Endodermal cell (in vitro differentiated cells): ENCODE data around the gene MT1G. TPM values are rescaled to one million over a fixed set of nuclear protein-coding genes. Genes with fewer than 3 reads are reported as not detected.
A peak's percentile ranks its signal among the peaks of the same experiment; 100 is the strongest.

Experiments
- DNase-seq: peaks from one replicate; pipeline ENCODE4 v3.0.0-alpha.2; 2017
- H3K27ac ChIP-seq: 2 replicates; pipeline ENCODE4 v1.5.1; 2013; ENCODE audit warnings: mild to moderate bottlenecking, low read depth, low read length, moderate library complexity
- H3K27me3 ChIP-seq: 2 replicates; pipeline ENCODE4 v1.6.1; 2013; ENCODE audit warnings: mild to moderate bottlenecking, low read length, moderate library complexity; ENCODE audit not compliant: insufficient read depth, control insufficient read depth, poor library complexity, severe bottlenecking
- H3K36me3 ChIP-seq: 2 replicates; pipeline ENCODE4 v1.7.0; 2013; ENCODE audit warnings: mild to moderate bottlenecking, low read length, moderate library complexity; ENCODE audit not compliant: control insufficient read depth, insufficient read depth
- H3K4me1 ChIP-seq: one replicate; pipeline ENCODE4 v1.7.0; 2013; ENCODE audit warnings: low read length; ENCODE audit not compliant: control insufficient read depth, insufficient read depth
- H3K4me3 ChIP-seq: 2 replicates; pipeline ENCODE4 v1.5.1; 2013; ENCODE audit warnings: mild to moderate bottlenecking, low read length, moderate library complexity
- H3K9ac ChIP-seq: 2 replicates; pipeline ENCODE4 v1.6.1; 2013; ENCODE audit warnings: mild to moderate bottlenecking, low read length, moderate library complexity; ENCODE audit not compliant: poor library complexity, severe bottlenecking; ENCODE audit errors: extremely low read depth
- H3K9me3 ChIP-seq: 2 replicates; pipeline ENCODE4 v1.6.1; 2013; ENCODE audit warnings: mild to moderate bottlenecking, low read length, moderate library complexity; ENCODE audit not compliant: control insufficient read depth
- H3K27ac Mint-ChIP-seq: 2 replicates; pipeline ENCODE4 v1.8.0; 2020; ENCODE audit warnings: mixed read lengths
- H3K27me3 Mint-ChIP-seq: 2 replicates; pipeline ENCODE4 v1.8.0; 2021; ENCODE audit warnings: mild to moderate bottlenecking, mixed read lengths; ENCODE audit not compliant: insufficient read depth
- H3K36me3 Mint-ChIP-seq: 2 replicates; pipeline ENCODE4 v1.8.0; 2020; ENCODE audit warnings: low read depth, mixed read lengths
- H3K4me1 Mint-ChIP-seq: 2 replicates; pipeline ENCODE4 v1.8.0; 2020; ENCODE audit warnings: mixed read lengths
- H3K4me3 Mint-ChIP-seq: 2 replicates; pipeline ENCODE4 v1.8.0; 2020; ENCODE audit warnings: mild to moderate bottlenecking, moderate library complexity, mixed read lengths
- H3K9me3 Mint-ChIP-seq: 2 replicates; pipeline ENCODE4 v1.8.0; 2020; ENCODE audit warnings: mild to moderate bottlenecking, mixed read lengths
- CTCF ChIP-seq: fragments of 200-600 bp; sonication (generic); conservative IDR thresholded peaks from 2 replicates; pipeline ENCODE4 v1.5.0; 2021; ENCODE audit warnings: antibody characterized with exemption, mild to moderate bottlenecking
- WGBS, 2 experiments: methylation state at CpG; one replicate each; pipeline versions ENCODE4 v1.1.5 to v1.1.7; 2013; ENCODE audit warnings: missing lambda C conversion rate in 2 of 2, mixed read lengths in 1 of 2; ENCODE audit not compliant: insufficient coverage in 1 of 2, insufficient read length in 1 of 2; 5-methylcytosine and 5-hydroxymethylcytosine counted together
- total RNA-seq, 2 donors: library from RNA; stranded (reverse); fragmentation: NEBNext Ultra II Directional in 1 of 2; extraction: Animal tissue kit (Norgen Biotek cat#: 25700) in 1 of 2; gene quantifications; 2 replicates in 1 of 2; 3 replicates in 1 of 2; pipeline ENCODE4 v1.2.1, GENCODE V29; 2021

Gene MT1G
- total RNA-seq, 2 donors from 2014 or later: 7.8 TPM; not detected in 1

- Mint-ChIP-seq H3K4me3 (peak within 1 kb of the TSS; percentile 61), H3K36me3 (no peaks in the 10 kb centered on the region), H3K4me1 (peaks cover 6% of the 10 kb centered on the region), H3K27ac (no peak within 1 kb of the TSS), H3K9me3 (no peaks in the 10 kb centered on the region), H3K27me3 (peaks cover 80% of the 10 kb centered on the region)
- H3K4me3 ChIP-seq: peak within 1 kb of the TSS; percentile 76
- no peak within 1 kb of the TSS for H3K9ac ChIP-seq
- H3K27me3 ChIP-seq: peaks cover 88% of the 10 kb centered on the region
- no peaks in the 10 kb centered on the region for H3K9me3 ChIP-seq
- peak; percentile 8 for TF ChIP-seq CTCF
- DNase-seq: peak; percentile 97
- H3K27ac ChIP-seq: no peak within 1 kb of the TSS
- no peaks in the 10 kb centered on the region for H3K36me3 ChIP-seq
- WGBS, 2 experiments: 3 to 10% methylated on average over 18 to 46 of the region's 46 CpGs
- H3K4me1 ChIP-seq: no peaks in the 10 kb centered on the region
These were observed 10.1 kb downstream of the MT1G start, which contains the start of gene MT1F for GRCh38 chr16:56657555-56658326. MT1F (plus strand) TSS chr16:56657959; CDS start chr16:56658059, 100 bp downstream.

GRCh38 chr16:56653218-56653617, 14.6 kb downstream of the MT1G start:
- H3K27me3 ChIP-seq: peaks cover 88% of the 10 kb centered on the region
- Mint-ChIP-seq H3K4me3 (no peak overlapping the region), H3K9me3 (no peaks in the 10 kb centered on the region), H3K27me3 (peaks cover 78% of the 10 kb centered on the region), H3K4me1 (peaks cover 4% of the 10 kb centered on the region), H3K36me3 (no peaks in the 10 kb centered on the region), H3K27ac (no peak overlapping the region)
- no peak for DNase-seq
- H3K9ac ChIP-seq: no peak overlapping the region
- H3K27ac ChIP-seq: no peak overlapping the region
- WGBS, 2 experiments: 89 to 93% methylated on average over 4 to 7 of the region's 7 CpGs
- no peak overlapping the region for H3K4me3 ChIP-seq
- H3K9me3 ChIP-seq: no peaks in the 10 kb centered on the region
- no peaks in the 10 kb centered on the region for H3K4me1 ChIP-seq
- no peaks in the 10 kb centered on the region for H3K36me3 ChIP-seq
- no peak for TF ChIP-seq CTCF

- Histone ChIP-seq H3K27me3 (peaks cover 88% of the 10 kb centered on the region), H3K9me3 (no peaks in the 10 kb centered on the region), H3K9ac (no peak overlapping the region), H3K36me3 (no peaks in the 10 kb centered on the region), H3K27ac (no peak overlapping the region), H3K4me3 (no peak overlapping the region), H3K4me1 (no peaks in the 10 kb centered on the region)
- Mint-ChIP-seq H3K27ac (no peak overlapping the region), H3K36me3 (no peaks in the 10 kb centered on the region), H3K4me3 (no peak overlapping the region), H3K27me3 (peaks cover 80% of the 10 kb centered on the region), H3K4me1 (no peaks in the 10 kb centered on the region), H3K9me3 (no peaks in the 10 kb centered on the region)
- no peak for DNase-seq
- no peak for TF ChIP-seq CTCF
- WGBS, 2 experiments: 91% methylated on average over 1 of the region's 1 CpG; no CpG with 5 or more reads in 1 of the 2 experiments
These were observed 15.3 kb downstream of the MT1G start for GRCh38 chr16:56652600-56652999.
